ENCODE data around the gene KRTAP4-8.

GRCh38 chr17:41065829-41066624 lies 31.9 kb downstream of the KRTAP4-8 start, which contains the start of gene KRTAP2-4:
- TF ChIP-seq POLR2A (IDR thresholded peaks at IDR 0.05) (no peak), CTCF (IDR thresholded peaks at IDR 0.05) (no peak)

All from uterus (tissue), 2 donors.